ENCODE measurements around the gene TRIM62. TPM values are rescaled to one million over a fixed set of nuclear protein-coding genes. Genes with fewer than 3 reads are reported as not detected.
A peak's percentile ranks its signal among the peaks of the same experiment; 100 is the strongest.

TRIM62 gene
- total RNA-seq, 1 donor from 2014 or later = 4.5 TPM

- intact Hi-C loops (cut with DNase I) = no loop called here
- H3K27me3 ChIP-seq = no peaks in the 10 kb centered on the region
Measured at GRCh38 chr1:33222381-33222780, 40.5 kb upstream of the TRIM62 start.

GRCh38 chr1:33221385-33221758 lies 39.5 kb upstream of the TRIM62 start:
- no peak for TF ChIP-seq CTCF (IDR thresholded peaks at IDR 0.05)
- peaks cover 7% of the 10 kb centered on the region for H3K4me1 ChIP-seq
- H3K9me3 ChIP-seq = no peaks in the 10 kb centered on the region
- no peak overlapping the region for H3K4me3 ChIP-seq
- intact Hi-C loops (cut with DNase I) = no loop called here
- H3K36me3 ChIP-seq = no peaks in the 10 kb centered on the region
- ATAC-seq (no peak), DNase-seq (no peak)
- no peak overlapping the region for H3K27ac ChIP-seq
- no peaks in the 10 kb centered on the region for H3K27me3 ChIP-seq

More at GRCh38 chr1:33222381-33222780, 40.5 kb upstream of the TRIM62 start:
- DNase-seq = no peak
- Histone ChIP-seq H3K4me1 (peaks cover 7% of the 10 kb centered on the region), H3K9me3 (no peaks in the 10 kb centered on the region), H3K27ac (no peak overlapping the region), H3K36me3 (no peaks in the 10 kb centered on the region), H3K4me3 (no peak overlapping the region)
- no peak for TF ChIP-seq CTCF (IDR thresholded peaks at IDR 0.05)
- no peak for ATAC-seq

- Histone ChIP-seq H3K36me3 (no peaks in the 10 kb centered on the region), H3K9me3 (no peaks in the 10 kb centered on the region), H3K27me3 (no peaks in the 10 kb centered on the region), H3K4me1 (peaks cover 7% of the 10 kb centered on the region), H3K27ac (no peak overlapping the region), H3K4me3 (no peak overlapping the region)
- DNase-seq (peak; percentile 66), ATAC-seq (peak; percentile 54)
- intact Hi-C loops (cut with DNase I) = no loop called here
- no peak for TF ChIP-seq CTCF (IDR thresholded peaks at IDR 0.05)
Measured at GRCh38 chr1:33220676-33221384, 39.0 kb upstream of the TRIM62 start.

GRCh38 chr1:33219886-33220661 lies 38.2 kb upstream of the TRIM62 start:
- no peak overlapping the region for H3K27ac ChIP-seq
- intact Hi-C loops (cut with DNase I) = no loop called here
- H3K36me3 ChIP-seq = no peaks in the 10 kb centered on the region
- H3K4me1 ChIP-seq = peaks cover 7% of the 10 kb centered on the region
- H3K9me3 ChIP-seq = no peaks in the 10 kb centered on the region
- DNase-seq (no peak), ATAC-seq (peak; percentile 19)
- H3K4me3 ChIP-seq = no peak overlapping the region
- TF ChIP-seq CTCF (IDR thresholded peaks at IDR 0.05) = no peak
- no peaks in the 10 kb centered on the region for H3K27me3 ChIP-seq

- ATAC-seq (no peak), DNase-seq (no peak)
- Histone ChIP-seq H3K4me3 (no peak overlapping the region), H3K27ac (no peak overlapping the region), H3K4me1 (no peaks in the 10 kb centered on the region), H3K9me3 (no peaks in the 10 kb centered on the region), H3K27me3 (no peaks in the 10 kb centered on the region), H3K36me3 (no peaks in the 10 kb centered on the region)
- intact Hi-C loops (cut with DNase I) = no loop called here
- TF ChIP-seq CTCF (IDR thresholded peaks at IDR 0.05) = no peak
Measured at GRCh38 chr1:33211972-33212371, 30.1 kb upstream of the TRIM62 start.
